ENCODE results near the gene C5orf52. TPM values are rescaled to one million over a fixed set of nuclear protein-coding genes. Genes with fewer than 3 reads are reported as not detected.
"Not testable (repeated sequence)": the region's sequence is repeated elsewhere in the genome, so short reads cannot be mapped to it uniquely, and the experiment has no call there.

C5orf52 gene
- total RNA-seq, 1 experiment from 2014 or later = not detected

DNA sequence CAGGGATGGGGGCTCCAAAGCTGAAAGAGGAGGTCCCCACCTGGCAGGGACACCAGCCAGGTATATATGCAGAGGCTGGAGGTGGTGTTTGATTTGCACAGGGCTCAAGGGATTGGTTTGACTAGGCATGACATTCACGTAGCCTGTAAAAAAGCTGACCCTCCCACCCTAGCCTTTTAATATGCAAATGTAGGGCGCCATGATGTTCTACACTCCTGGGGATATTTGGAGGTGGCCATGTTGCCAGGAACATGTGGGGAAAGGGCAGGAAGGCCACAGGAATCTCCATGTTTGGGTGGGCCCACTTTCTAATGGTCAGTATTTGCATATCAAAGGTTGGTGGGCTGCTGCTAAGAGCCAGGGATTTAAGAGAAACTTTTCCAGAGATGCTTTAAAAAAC, 47.9 kb downstream of the C5orf52 start:
- Histone ChIP-seq H3K27ac (ENCODE audit: low read length) (no peak overlapping the region), H3K4me3 (ENCODE audit: low read length) (no peak overlapping the region), H3K4me2 (ENCODE audit: low read depth, low read length, poor library complexity, severe bottlenecking) (no peak overlapping the region), H3K36me3 (ENCODE audit: insufficient read depth, low read length) (no peaks in the 10 kb centered on the region), H3K9ac (ENCODE audit: low read length) (no peak overlapping the region), H3K27me3 (ENCODE audit: low read length) (no peaks in the 10 kb centered on the region), H3K79me2 (ENCODE audit: low read length) (no peaks in the 10 kb centered on the region), H3K4me1 (ENCODE audit: low read length) (peaks cover 12% of the 10 kb centered on the region), H3K9me2 (replicated peaks; ENCODE audit: insufficient read depth, low read length) (no peaks in the 10 kb centered on the region), H2AFZ (ENCODE audit: low read length) (no peak overlapping the region), H4K20me1 (ENCODE audit: insufficient read depth, low read depth, low read length) (no peaks in the 10 kb centered on the region), H3K9me3 (ENCODE audit: low read length) (no peaks in the 10 kb centered on the region)
- DNase-seq = peak; percentile 47

DNA sequence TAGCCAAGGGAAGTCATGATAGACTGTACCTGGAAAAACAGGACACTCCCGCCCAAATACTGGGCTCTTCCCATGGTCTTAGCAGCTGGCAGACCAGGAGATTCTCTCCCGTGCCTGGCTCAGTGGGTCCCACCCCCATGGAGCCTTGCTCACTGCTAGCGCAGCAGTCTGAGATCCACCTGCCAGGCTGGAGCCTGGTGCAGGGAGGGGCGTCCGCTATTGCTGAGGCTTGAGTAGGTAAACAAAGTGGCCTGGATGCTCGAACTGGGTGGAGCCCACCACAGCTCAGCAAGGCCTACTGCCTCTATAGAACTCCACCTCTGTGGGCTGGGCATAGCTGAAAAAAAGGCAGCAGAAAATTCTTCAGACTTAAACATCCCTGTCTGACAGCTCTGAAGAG, 49.8 kb downstream of the C5orf52 start:
- H3K9ac ChIP-seq (ENCODE audit: low read length) = no peak overlapping the region
- H3K9me2 ChIP-seq (replicated peaks; ENCODE audit: insufficient read depth, low read length) = no peaks in the 10 kb centered on the region
- no peaks in the 10 kb centered on the region for H3K9me3 ChIP-seq (ENCODE audit: low read length)
- no peak overlapping the region for H3K27ac ChIP-seq (ENCODE audit: low read length)
- H3K27me3 ChIP-seq (ENCODE audit: low read length) = no peaks in the 10 kb centered on the region
- no peak for DNase-seq
- H3K4me2 ChIP-seq (ENCODE audit: low read depth, low read length, poor library complexity, severe bottlenecking) = no peak overlapping the region
- no peaks in the 10 kb centered on the region for H3K79me2 ChIP-seq (ENCODE audit: low read length)
- H3K4me1 ChIP-seq (ENCODE audit: low read length) = peaks cover 10% of the 10 kb centered on the region
- H4K20me1 ChIP-seq (ENCODE audit: insufficient read depth, low read depth, low read length) = no peaks in the 10 kb centered on the region
- no peak overlapping the region for H2AFZ ChIP-seq (ENCODE audit: low read length)
- no peaks in the 10 kb centered on the region for H3K36me3 ChIP-seq (ENCODE audit: insufficient read depth, low read length)
- H3K4me3 ChIP-seq (ENCODE audit: low read length) = no peak overlapping the region

GRCh38 chr5:157722895-157723294, 51.6 kb downstream of the C5orf52 start:
- not testable (repeated sequence) for H3K9me2 ChIP-seq (replicated peaks; ENCODE audit: insufficient read depth, low read length); H3K27ac ChIP-seq (ENCODE audit: low read length); H3K4me2 ChIP-seq (ENCODE audit: low read depth, low read length, poor library complexity, severe bottlenecking); H3K36me3 ChIP-seq (ENCODE audit: insufficient read depth, low read length); H3K79me2 ChIP-seq (ENCODE audit: low read length); H3K9ac ChIP-seq (ENCODE audit: low read length); H3K27me3 ChIP-seq (ENCODE audit: low read length); H3K4me3 ChIP-seq (ENCODE audit: low read length); H2AFZ ChIP-seq (ENCODE audit: low read length); DNase-seq; H3K9me3 ChIP-seq (ENCODE audit: low read length); H4K20me1 ChIP-seq (ENCODE audit: insufficient read depth, low read depth, low read length)
- H3K4me1 ChIP-seq (ENCODE audit: low read length) = peaks cover 10% of the 10 kb centered on the region

DNA sequence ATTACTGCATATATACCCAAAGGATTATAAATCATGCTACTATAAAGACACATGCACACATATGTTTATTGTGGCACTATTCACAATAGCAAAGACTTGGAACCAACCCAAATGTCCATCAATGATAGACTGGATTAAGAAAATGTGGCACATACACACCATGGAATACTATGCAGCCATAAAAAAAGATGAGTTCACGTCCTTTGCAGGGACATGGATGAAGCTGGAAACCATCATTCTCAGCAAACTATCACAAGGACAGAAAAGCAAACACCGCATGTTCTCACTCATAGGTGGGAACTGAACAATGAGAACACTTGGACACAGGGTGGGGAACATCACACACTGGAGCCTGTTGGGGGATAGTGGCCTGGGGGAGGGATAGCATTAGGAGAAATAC, 55.3 kb downstream of the C5orf52 start:
- H3K4me3 ChIP-seq (ENCODE audit: low read length); H4K20me1 ChIP-seq (ENCODE audit: insufficient read depth, low read depth, low read length); DNase-seq; H3K27me3 ChIP-seq (ENCODE audit: low read length); H3K4me2 ChIP-seq (ENCODE audit: low read depth, low read length, poor library complexity, severe bottlenecking); H3K9me3 ChIP-seq (ENCODE audit: low read length); H3K79me2 ChIP-seq (ENCODE audit: low read length); H3K36me3 ChIP-seq (ENCODE audit: insufficient read depth, low read length); H3K27ac ChIP-seq (ENCODE audit: low read length); H3K9ac ChIP-seq (ENCODE audit: low read length); H2AFZ ChIP-seq (ENCODE audit: low read length); H3K9me2 ChIP-seq (replicated peaks; ENCODE audit: insufficient read depth, low read length): not testable (repeated sequence)
- peaks cover 32% of the 10 kb centered on the region for H3K4me1 ChIP-seq (ENCODE audit: low read length)

DNA sequence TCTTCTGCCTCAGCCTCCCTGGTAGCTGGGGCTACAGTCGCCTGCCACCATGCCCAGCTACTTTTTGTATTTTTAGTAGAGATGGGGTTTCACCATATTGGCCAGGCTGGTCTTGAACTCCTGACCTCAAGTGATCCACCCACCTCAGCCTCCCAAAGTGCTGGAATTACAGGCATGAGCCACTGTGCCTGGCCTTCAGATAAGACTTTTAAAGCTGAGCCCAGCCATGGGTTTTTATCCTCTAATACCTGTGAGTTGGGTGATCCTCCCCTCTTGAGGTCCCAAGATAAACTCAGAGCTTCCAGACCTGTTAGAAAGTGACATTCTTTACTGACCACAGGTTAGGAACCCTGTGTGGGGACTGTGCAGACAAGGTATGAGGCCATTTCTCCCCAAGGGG, 56.5 kb downstream of the C5orf52 start:
- not testable (repeated sequence) for H3K4me3 ChIP-seq (ENCODE audit: low read length); H4K20me1 ChIP-seq (ENCODE audit: insufficient read depth, low read depth, low read length); H3K4me2 ChIP-seq (ENCODE audit: low read depth, low read length, poor library complexity, severe bottlenecking); H3K9ac ChIP-seq (ENCODE audit: low read length); H3K27ac ChIP-seq (ENCODE audit: low read length); H3K27me3 ChIP-seq (ENCODE audit: low read length); H3K9me2 ChIP-seq (replicated peaks; ENCODE audit: insufficient read depth, low read length); DNase-seq; H2AFZ ChIP-seq (ENCODE audit: low read length); H3K9me3 ChIP-seq (ENCODE audit: low read length); H3K36me3 ChIP-seq (ENCODE audit: insufficient read depth, low read length)
- H3K79me2 ChIP-seq (ENCODE audit: low read length) = peaks cover 18% of the 10 kb centered on the region
- H3K4me1 ChIP-seq (ENCODE audit: low read length) = peaks cover 39% of the 10 kb centered on the region

Other genes with a start within 250 kb of the C5orf52 start
- not detected in 2 replicates for gene NIPAL4, start 211.3 kb upstream of the C5orf52 start, total RNA-seq (2014; rRNA removed; shearing (Covaris generic); ENCODE audit: low replicate concordance)
- 4.9 and 5.7 TPM in 2 replicates for gene ADAM19, start 95.8 kb upstream of the C5orf52 start, total RNA-seq (2014; rRNA removed; shearing (Covaris generic); ENCODE audit: low replicate concordance)
- gene SOX30, start 19.1 kb upstream of the C5orf52 start, total RNA-seq (2014; rRNA removed; shearing (Covaris generic); ENCODE audit: low replicate concordance) = not detected in 2 replicates
- 18.6 and 25.1 TPM in 2 replicates for gene THG1L, start 59.9 kb downstream of the C5orf52 start, total RNA-seq (2014; rRNA removed; shearing (Covaris generic); ENCODE audit: low replicate concordance)
- gene LSM11, start 72.2 kb downstream of the C5orf52 start, total RNA-seq (2014; rRNA removed; shearing (Covaris generic); ENCODE audit: low replicate concordance) = 5.7 and 6.5 TPM in 2 replicates
- 49.4 and 87.7 TPM in 2 replicates for gene CLINT1, start 187.6 kb downstream of the C5orf52 start, total RNA-seq (2014; rRNA removed; shearing (Covaris generic); ENCODE audit: low replicate concordance)

Data from Karpas-422 (cell line).